ENCODE results near the gene RMDN2. TPM values are rescaled to one million over a fixed set of nuclear protein-coding genes. Genes with fewer than 3 reads are reported as not detected.
A peak's percentile ranks its signal among the peaks of the same experiment; 100 is the strongest.

RMDN2 gene
- total RNA-seq = 4.9 TPM
- long read RNA-seq, partial matches to known transcripts = 0 of 6 reads
- long read RNA-seq, other reads (novel, unspliced or antisense) = 4 of 6 reads

- ATAC-seq (ENCODE audit: poor library complexity) = peak; percentile 98
- intact Hi-C loops (cut with DNase I) = no loop called here
- peak; percentile 95 for DNase-seq
Observed at GRCh38 chr2:37925063-37925897, at the start of gene RMDN2. Gene RMDN2 (plus strand): TSS chr2:37925287. CDS start chr2:37929278, 3,991 bp downstream.

DNA sequence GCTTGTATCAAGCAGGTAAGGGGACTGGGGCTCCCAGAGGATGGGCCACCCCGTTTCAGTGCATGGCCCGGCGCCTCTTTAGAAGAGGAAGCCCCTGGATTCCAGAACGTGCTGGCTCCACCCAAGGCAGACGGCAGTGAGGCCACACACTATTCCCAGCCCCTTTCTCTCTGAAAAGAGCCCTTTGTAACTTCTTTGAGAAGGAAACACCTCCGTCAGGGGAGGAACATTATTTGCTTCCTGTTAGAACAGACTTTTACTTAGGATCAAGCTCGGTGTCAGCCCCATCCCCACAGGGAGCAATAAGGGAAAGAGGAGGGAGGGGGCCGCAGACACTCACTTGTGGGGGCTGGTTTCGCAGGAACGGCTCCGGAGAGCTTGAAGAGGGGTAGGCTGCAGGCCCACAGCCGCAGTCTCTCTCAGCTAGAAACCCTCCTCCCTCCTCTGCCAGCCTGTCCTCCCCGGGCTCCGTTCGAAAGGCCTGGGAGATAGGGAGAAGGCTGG lies 49.6 kb upstream of the RMDN2 start:
- intact Hi-C loops (cut with DNase I) = loop anchor here (5.0 kb wide), 2 partner anchors 463 to 478 kb away; no protein-coding TSS in a partner anchor
- DNase-seq (no peak), ATAC-seq (ENCODE audit: poor library complexity) (no peak)

DNA sequence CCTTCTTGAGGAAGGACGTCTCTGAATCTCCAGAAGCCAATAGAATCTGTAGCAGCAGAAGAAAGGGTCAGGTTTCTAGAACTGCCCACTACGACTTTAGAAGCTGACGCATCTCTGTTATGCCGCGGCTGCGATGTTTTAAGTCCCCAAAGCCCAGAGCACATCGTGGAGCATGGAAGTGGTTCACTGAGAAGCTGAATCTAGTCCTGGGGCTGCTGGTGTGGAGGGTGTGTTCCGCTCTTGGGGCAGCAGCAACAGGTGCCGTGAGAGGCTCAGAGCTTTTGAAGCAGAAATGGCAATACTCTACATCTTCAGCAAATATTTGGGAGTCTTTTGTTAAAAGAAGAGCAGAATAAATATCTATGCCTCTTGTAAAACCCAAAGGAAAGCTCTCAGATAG lies 48.9 kb upstream of the RMDN2 start:
- DNase-seq = no peak
- intact Hi-C loops (cut with DNase I) = loop anchor here (5.0 kb wide), 2 partner anchors 464 to 479 kb away; no protein-coding TSS in a partner anchor
- ATAC-seq (ENCODE audit: poor library complexity) = no peak

DNA sequence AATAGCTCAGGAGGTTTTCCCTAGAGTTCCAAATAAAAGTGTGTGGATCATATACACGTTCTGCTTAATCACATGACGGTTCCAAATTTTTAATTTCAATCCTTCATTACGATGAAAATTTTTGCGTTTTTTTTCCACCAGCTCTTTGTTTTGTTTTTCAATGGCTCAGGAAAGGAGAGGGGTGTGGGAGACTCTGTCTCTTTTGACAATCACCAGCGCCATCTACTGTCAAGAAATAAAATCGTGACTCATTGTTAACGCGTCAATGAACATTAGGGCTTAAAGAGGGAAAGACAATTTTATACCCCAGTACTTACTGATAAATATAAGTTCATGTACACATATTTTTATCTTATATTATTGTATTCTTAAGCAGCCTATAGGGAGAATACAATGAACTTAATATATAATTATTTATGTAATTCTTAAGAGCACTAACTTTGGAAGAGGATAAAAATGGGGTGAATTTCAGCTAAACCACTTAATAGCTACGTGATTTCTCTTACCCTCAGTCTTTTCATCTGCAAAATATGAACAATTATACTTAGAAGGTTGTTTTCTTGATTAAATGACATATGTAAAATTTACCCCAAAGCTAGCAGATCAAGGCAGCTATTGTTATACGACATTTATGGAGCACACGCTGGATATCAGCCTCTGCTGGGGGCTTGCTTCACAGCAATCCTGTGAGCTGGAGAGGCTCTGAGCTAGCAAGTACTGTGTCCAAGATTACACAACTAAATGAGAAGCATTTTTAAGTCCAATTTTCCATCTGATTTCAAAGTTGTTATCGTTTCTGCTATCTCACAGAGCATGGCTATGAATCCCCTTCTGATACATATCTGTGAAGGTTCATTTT lies 47.4 kb upstream of the RMDN2 start:
- peak; percentile 78 for ATAC-seq (ENCODE audit: poor library complexity)
- intact Hi-C loops (cut with DNase I) = loop anchor here (5.0 kb wide), 2 partner anchors 465 to 480 kb away; no protein-coding TSS in a partner anchor
- DNase-seq = no peak

DNA sequence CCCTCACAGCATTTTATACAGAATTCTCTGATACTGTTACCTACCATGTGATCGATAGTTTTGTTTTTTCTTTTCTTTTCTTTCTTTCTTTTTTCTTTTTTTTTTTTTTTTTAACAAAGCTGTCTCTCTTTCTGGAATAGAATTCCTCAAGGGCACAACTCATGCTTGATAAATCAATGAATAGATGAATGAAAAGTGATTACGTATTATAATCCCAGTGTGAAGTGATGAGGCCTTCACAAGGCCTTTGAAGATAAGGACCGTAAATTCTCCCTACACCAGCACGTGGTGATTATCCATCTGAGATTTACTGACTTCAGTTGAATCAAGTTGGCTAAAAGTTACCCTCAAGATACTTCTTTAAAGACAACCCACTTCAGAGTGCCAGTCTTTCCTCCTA lies 46.6 kb upstream of the RMDN2 start:
- ATAC-seq (ENCODE audit: poor library complexity) = no peak
- intact Hi-C loops (cut with DNase I) = loop anchor here (5.0 kb wide), 2 partner anchors 466 to 481 kb away; no protein-coding TSS in a partner anchor
- no peak for DNase-seq

DNA sequence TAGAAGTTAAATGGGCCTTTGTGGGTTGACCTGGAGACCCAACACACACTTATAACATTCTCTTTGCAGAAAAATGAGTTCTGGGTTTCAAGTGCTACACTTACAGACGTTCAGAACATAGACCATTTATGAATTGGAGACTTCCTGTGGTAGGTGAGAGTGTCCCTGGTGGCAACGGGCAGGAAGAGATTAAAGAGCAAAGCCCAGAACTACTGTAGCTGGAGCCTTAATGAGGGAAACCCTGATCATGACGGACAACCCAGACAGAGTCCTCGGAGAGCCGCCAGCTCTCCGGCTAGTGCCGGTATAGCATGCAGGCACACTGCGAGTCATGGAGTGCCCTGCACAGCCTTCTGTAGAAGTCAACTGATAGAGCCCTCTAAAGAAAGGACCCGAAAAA lies 44.5 kb upstream of the RMDN2 start:
- intact Hi-C loops (cut with DNase I) = no loop called here
- DNase-seq (no peak), ATAC-seq (ENCODE audit: poor library complexity) (no peak)

- intact Hi-C loops (cut with DNase I) = no loop called here
- DNase-seq (no peak), ATAC-seq (ENCODE audit: poor library complexity) (no peak)
Observed at GRCh38 chr2:37881397-37881796, 43.7 kb upstream of the RMDN2 start.

DNA sequence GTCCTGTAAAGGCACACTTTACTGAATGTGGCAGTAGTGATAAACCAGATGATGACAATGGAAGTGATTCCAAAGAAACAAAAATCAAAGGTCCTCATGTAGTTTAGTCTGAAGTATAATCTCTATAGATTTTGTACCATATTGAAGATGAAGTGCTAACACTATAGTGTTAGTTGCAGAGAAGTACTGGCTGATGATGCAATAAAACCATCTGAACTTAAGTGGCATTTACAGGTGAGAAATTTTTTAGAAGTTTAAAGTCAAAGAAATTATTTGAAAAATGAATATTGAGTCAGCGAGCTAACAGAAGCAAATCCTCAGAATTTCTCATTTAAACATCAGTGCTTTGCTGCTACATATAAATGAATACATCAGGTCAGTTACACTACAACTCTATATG lies 43.1 kb upstream of the RMDN2 start:
- DNase-seq (no peak), ATAC-seq (ENCODE audit: poor library complexity) (no peak)
- intact Hi-C loops (cut with DNase I) = no loop called here

DNA sequence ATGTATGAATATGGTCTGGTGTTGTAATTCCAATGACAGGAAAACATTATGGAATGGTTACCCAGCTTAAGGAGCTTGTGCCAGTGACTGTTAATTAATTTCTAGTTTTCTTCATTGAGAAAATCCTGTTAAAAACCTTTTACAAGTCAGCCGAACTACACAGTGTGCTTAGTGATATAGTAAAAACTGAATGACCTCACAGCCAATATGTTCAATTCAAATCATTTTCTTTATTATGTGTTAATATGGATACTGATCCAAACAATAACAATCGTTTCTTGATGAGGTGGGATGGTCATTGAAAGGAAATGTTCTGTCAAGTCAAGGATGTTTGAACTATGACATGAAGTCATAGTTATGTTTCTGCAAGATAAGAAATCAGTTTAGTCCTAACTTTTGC lies 41.6 kb upstream of the RMDN2 start:
- intact Hi-C loops (cut with DNase I) = no loop called here
- DNase-seq (no peak), ATAC-seq (ENCODE audit: poor library complexity) (no peak)

GRCh38 chr2:37885329-37885993 lies 39.6 kb upstream of the RMDN2 start:
- ATAC-seq (ENCODE audit: poor library complexity) (no peak), DNase-seq (no peak)
- intact Hi-C loops (cut with DNase I) = no loop called here

DNA sequence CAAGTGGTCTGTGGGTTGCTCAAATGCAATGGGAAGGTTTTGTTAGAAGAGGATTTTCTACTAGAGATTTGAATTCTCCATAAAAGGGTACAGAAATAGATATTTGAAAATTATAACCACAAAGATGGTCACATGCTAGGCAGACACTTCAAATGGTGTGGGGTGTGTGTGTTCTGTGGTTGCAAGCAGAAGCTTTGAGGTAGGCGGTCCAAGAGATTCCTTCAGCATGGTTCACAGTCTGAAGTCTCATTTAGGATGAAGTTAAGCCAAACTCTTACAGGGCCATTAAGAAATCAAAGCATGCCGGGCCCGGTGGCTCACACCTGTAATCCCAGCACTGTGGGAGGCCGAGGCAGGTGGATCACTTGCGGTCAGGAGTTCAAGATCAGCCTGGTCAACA lies 38.3 kb upstream of the RMDN2 start:
- no peak for ATAC-seq (ENCODE audit: poor library complexity)
- intact Hi-C loops (cut with DNase I) = no loop called here
- no peak for DNase-seq

DNA sequence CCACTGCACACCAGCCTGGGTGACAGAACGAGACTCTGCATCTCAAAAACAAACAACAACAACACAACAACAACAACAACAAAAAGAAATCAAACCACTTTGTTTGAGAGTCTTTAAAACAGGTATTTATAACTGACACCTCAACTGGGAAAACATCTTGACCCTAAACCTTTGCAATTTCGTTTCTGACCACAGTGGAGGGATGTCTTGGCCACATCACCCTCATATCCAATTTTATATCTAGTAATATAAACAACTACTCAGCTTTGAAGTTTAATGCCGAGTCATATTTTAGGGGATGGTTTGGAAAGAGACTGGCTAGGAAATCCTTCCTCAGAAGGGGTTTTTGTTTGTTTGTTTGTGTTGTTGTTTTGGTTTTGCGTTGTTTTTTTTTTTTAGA lies 37.8 kb upstream of the RMDN2 start:
- intact Hi-C loops (cut with DNase I) = no loop called here
- ATAC-seq (ENCODE audit: poor library complexity) (no peak), DNase-seq (no peak)

DNA sequence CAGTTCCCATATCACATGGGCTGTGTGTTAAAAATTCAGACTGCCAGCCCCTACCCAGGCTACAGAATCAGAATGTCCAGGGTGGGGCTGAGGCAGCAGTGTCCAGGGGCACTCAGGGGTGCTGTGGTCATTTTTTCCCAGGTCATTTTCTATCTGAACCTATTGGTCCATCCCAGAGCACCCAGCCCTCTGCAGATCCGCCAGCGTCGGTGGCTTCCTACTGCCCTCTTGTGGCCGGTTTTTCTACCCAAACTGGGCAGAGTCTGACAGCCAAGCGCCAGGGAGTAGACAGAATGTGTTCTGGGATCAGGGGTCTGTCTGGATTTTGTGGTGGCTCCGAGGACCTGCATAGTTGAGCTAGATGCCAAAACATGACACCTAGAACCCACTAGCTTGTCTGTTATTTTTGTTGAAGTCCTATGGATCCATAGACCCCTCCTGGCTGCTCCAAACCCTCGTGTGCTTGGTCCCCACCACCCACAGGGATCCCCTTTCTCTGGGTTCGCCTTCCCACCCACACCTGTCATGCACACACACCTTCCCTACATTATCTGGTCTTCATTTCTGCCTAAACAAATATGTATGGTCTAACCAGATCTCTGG lies 34.1 kb upstream of the RMDN2 start:
- peak; percentile 92 for ATAC-seq (ENCODE audit: poor library complexity)
- intact Hi-C loops (cut with DNase I) = no loop called here
- DNase-seq = peak; percentile 77

GRCh38 chr2:37891846-37892435 lies 33.1 kb upstream of the RMDN2 start:
- DNase-seq (no peak), ATAC-seq (ENCODE audit: poor library complexity) (no peak)
- intact Hi-C loops (cut with DNase I) = no loop called here

DNA sequence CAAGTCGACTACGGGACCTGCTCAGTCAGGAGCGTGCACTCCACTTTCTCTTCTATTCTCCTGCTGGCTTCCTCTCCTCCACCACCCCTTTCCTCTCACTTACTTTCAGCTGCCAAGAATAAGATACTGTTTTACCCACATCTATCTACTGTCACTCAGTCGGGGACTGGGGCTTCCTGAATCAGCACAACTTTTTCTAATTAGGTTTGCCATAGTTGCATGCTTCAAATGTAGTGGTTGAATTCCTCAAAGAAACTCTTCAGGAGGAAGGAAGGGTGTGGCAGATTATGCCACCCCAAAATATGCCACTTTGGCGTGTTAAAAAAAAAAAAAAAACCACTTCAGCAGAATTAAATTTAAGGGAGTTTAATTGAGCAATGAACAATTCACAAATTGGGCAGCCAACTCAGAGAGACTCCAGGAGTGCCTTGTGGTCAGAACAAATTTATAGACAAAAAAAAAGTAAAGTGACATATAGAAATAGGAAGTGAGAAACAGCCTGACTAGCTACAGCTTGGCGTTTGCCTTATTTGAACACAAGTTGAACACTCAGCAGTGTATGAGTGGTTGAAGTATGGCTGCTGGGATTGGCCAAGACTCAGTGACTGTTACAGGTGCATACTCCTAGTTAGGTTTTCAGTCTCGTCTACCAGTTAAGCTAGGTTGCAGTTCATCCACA lies 32.5 kb upstream of the RMDN2 start:
- intact Hi-C loops (cut with DNase I) = no loop called here
- ATAC-seq (ENCODE audit: poor library complexity) (peak; percentile 24), DNase-seq (no peak)

DNA sequence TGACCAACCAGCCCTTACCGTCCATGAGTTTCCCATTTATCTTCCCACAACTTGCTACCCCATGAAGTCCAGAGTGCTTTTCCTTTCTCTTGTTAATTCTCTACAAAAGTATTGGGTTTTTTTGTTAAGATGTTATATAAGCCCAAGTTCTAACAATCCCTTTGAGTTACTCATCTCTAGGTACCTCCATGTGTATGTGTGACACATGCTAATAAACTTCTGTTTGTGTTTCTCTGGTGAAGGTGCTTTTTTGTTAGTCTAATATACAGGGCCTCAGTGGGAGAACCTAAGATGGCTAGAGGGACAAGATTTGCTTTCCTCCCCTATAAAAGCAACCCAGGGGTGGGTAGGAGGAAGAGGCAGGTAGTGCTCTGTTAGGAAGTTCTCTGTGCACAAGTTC lies 31.8 kb upstream of the RMDN2 start:
- intact Hi-C loops (cut with DNase I) = no loop called here
- ATAC-seq (ENCODE audit: poor library complexity) = no peak
- DNase-seq = no peak

GRCh38 chr2:37894047-37894446 lies 31.0 kb upstream of the RMDN2 start:
- intact Hi-C loops (cut with DNase I) = no loop called here
- ATAC-seq (ENCODE audit: poor library complexity) = no peak
- no peak for DNase-seq

DNA sequence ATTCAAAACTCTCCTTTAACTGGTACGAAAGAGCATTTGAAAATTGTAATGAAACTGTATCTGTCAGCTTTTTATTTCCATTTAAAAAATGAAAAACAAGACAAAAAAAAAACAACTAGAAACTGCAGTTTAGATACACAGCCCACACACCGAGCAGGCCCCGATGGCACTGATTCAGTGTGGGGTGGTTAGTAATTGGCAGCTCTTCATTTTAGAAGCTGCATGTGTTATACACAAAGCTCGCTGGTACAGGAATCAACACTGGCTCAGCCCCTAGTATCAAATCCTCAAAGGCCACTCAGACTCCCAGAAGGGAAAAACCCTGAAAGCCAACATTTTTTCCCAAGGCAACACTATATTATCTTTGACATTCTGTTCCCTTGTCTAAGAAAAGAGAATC lies 30.5 kb upstream of the RMDN2 start:
- intact Hi-C loops (cut with DNase I) = no loop called here
- ATAC-seq (ENCODE audit: poor library complexity) (no peak), DNase-seq (no peak)
